Ishikawa (cell line): Measurements from ENCODE around the gene C12orf76.

ENCODE experiments used
- CEBPB ChIP-seq: IDR thresholded peaks from 2 replicates; pipeline ENCODE4 v1.6.1; 2012
- CREB1 ChIP-seq: IDR thresholded peaks from 2 replicates; pipeline ENCODE4 v1.6.1; 2012; ENCODE audit warnings: low read depth
- EP300 ChIP-seq: IDR thresholded peaks from 2 replicates; pipeline ENCODE4 v1.6.1; 2012; ENCODE audit warnings: borderline replicate concordance
- FOXM1 ChIP-seq: IDR thresholded peaks from 2 replicates; pipeline ENCODE4 v1.6.1; 2012; ENCODE audit warnings: low read depth, borderline replicate concordance
- RAD21 ChIP-seq: IDR thresholded peaks from 2 replicates; pipeline ENCODE4 v1.6.1; 2012; ENCODE audit warnings: low read depth
- TEAD4 ChIP-seq: IDR thresholded peaks from 2 replicates; pipeline ENCODE4 v1.6.1; 2012
- USF1 ChIP-seq: IDR thresholded peaks from 2 replicates; pipeline ENCODE4 v1.6.1; 2012
- YY1 ChIP-seq: IDR thresholded peaks from 2 replicates; pipeline ENCODE4 v1.6.1; 2012; ENCODE audit warnings: low read depth
- TF ChIP-seq, protein P1 (sequence below): IDR thresholded peaks from 2 replicates; pipeline ENCODE4 v1.6.1; 2012
- TF ChIP-seq, protein P2 (sequence below): IDR thresholded peaks from 2 replicates; pipeline ENCODE4 v1.6.1; 2012; ENCODE audit warnings: low read depth, mild to moderate bottlenecking

DNA sequence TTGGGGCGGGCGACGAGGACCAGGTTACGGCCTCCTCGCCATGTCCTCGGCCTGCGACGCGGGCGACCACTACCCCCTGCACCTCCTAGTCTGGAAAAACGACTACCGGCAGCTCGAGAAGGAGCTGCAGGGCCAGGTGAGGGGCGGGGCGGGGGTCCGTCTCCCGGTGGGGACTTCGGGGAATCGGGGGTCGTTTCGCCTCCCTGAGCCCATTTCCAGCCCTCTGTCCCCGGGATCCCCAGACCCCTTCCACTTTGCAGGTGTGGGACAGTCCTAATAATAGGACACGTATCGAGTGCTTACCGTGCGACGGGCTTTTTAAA lies 48.7 kb downstream of the C12orf76 start:
- TF ChIP-seq, protein P1, sequence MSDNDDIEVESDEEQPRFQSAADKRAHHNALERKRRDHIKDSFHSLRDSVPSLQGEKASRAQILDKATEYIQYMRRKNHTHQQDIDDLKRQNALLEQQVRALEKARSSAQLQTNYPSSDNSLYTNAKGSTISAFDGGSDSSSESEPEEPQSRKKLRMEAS, result no peak
- TF ChIP-seq FOXM1, result no peak
- no peak for TF ChIP-seq CREB1
- no peak for TF ChIP-seq USF1
- no peak for TF ChIP-seq TEAD4
- no peak for TF ChIP-seq RAD21
- TF ChIP-seq EP300, result no peak
- TF ChIP-seq, protein P2, sequence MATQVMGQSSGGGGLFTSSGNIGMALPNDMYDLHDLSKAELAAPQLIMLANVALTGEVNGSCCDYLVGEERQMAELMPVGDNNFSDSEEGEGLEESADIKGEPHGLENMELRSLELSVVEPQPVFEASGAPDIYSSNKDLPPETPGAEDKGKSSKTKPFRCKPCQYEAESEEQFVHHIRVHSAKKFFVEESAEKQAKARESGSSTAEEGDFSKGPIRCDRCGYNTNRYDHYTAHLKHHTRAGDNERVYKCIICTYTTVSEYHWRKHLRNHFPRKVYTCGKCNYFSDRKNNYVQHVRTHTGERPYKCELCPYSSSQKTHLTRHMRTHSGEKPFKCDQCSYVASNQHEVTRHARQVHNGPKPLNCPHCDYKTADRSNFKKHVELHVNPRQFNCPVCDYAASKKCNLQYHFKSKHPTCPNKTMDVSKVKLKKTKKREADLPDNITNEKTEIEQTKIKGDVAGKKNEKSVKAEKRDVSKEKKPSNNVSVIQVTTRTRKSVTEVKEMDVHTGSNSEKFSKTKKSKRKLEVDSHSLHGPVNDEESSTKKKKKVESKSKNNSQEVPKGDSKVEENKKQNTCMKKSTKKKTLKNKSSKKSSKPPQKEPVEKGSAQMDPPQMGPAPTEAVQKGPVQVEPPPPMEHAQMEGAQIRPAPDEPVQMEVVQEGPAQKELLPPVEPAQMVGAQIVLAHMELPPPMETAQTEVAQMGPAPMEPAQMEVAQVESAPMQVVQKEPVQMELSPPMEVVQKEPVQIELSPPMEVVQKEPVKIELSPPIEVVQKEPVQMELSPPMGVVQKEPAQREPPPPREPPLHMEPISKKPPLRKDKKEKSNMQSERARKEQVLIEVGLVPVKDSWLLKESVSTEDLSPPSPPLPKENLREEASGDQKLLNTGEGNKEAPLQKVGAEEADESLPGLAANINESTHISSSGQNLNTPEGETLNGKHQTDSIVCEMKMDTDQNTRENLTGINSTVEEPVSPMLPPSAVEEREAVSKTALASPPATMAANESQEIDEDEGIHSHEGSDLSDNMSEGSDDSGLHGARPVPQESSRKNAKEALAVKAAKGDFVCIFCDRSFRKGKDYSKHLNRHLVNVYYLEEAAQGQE, result no peak
- TF ChIP-seq CEBPB, result no peak
- no peak for TF ChIP-seq YY1
